ENCODE data around the gene COX15.
A peak's percentile ranks its signal among the peaks of the same experiment; 100 is the strongest.

The COX15 gene

DNA sequence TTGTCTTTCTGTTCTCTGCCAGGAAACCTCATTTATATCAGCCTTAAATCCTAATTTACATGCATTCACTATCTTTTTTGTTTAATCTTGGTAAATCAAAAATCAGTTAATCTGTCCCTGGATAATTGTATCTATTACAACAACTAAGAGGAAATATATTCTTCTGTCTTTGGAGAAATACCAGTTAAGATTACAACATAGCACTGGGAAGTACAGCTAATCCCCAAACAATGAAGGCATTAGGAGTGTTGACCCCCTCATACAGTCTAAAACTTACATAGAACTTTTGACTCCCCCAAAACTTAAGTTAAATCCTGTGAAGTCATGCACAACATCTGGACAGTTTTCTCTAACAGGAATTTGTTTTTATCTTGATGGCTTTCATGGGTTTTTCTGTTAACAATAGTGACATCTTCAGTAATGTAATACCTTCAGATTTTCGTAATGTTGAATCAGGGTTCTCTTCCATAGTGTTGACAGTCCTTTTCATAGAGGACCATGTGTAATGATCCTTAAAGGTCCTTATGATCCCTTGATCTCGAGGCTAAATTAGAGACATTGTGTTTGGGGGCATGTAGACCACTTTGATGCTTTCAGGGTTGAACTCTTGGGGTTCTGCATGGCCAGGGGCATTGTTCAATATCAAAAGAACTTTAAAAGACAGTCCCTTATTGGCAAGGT lies 26.4 kb upstream of the COX15 start:
- Histone ChIP-seq H3K36me3 (ENCODE audit: control insufficient read depth in 2 of 2, insufficient read depth in 1 of 2, low read length in 2 of 2) (peaks cover 14 to 61% of the 10 kb centered on the region in 2 experiments), H3K27ac (ENCODE audit: extremely low read depth, low read depth, low read length) (no peak overlapping the region), H3K9me3 (ENCODE audit: control insufficient read depth, insufficient read depth, low read depth, low read length) (no peaks in the 10 kb centered on the region), H3K4me1 (ENCODE audit: control insufficient read depth, insufficient read depth, low read length) (no peaks in the 10 kb centered on the region), H3K4me3 (ENCODE audit: low read depth, low read length) (no peak overlapping the region)
- ChIA-PET CTCF (no interaction called here), POLR2A (no interaction called here)
- no peak for TF ChIP-seq ZBTB10 (tag by site-specific recombination; IDR thresholded peaks at IDR 0.05)
- no peak for TF ChIP-seq ZNF843 (tag by site-specific recombination; IDR thresholded peaks at IDR 0.05)
- TF ChIP-seq, protein P1, sequence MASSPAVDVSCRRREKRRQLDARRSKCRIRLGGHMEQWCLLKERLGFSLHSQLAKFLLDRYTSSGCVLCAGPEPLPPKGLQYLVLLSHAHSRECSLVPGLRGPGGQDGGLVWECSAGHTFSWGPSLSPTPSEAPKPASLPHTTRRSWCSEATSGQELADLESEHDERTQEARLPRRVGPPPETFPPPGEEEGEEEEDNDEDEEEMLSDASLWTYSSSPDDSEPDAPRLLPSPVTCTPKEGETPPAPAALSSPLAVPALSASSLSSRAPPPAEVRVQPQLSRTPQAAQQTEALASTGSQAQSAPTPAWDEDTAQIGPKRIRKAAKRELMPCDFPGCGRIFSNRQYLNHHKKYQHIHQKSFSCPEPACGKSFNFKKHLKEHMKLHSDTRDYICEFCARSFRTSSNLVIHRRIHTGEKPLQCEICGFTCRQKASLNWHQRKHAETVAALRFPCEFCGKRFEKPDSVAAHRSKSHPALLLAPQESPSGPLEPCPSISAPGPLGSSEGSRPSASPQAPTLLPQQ (tag by site-specific recombination; IDR thresholded peaks at IDR 0.05), result no peak
- TF ChIP-seq ZNF37A (tag by site-specific recombination; IDR thresholded peaks at IDR 0.05), result no peak
- TF ChIP-seq KLF1 (tag by site-specific recombination; IDR thresholded peaks at IDR 0.05), result no peak
- no peak for TF ChIP-seq OVOL3 (tag by site-specific recombination; IDR thresholded peaks at IDR 0.05)
- no peak for TF ChIP-seq ZNF248 (tag by site-specific recombination; IDR thresholded peaks at IDR 0.05)

GRCh38 chr10:99756159-99756558 lies 24.2 kb upstream of the COX15 start:
- ChIA-PET CTCF (interaction anchor here (0.6 kb wide), 1 partner anchor 166 kb away, joined by 5 read pairs; no protein-coding TSS in a partner anchor), POLR2A (no interaction called here)
- no peaks in the 10 kb centered on the region for H3K4me1 ChIP-seq (ENCODE audit: control insufficient read depth, insufficient read depth, low read length)
- no peak overlapping the region for H3K27ac ChIP-seq (ENCODE audit: extremely low read depth, low read depth, low read length)
- H3K9me3 ChIP-seq (ENCODE audit: control insufficient read depth, insufficient read depth, low read depth, low read length), result no peaks in the 10 kb centered on the region
- H3K36me3 ChIP-seq (ENCODE audit: control insufficient read depth in 2 of 2, insufficient read depth in 1 of 2, low read length in 2 of 2), result peaks cover 28 to 81% of the 10 kb centered on the region in 2 experiments
- peak; percentile 75 for TF ChIP-seq SCRT2 (tag by site-specific recombination; IDR thresholded peaks at IDR 0.05)
- peak; percentile 75 for TF ChIP-seq SCRT1 (tag by site-specific recombination; IDR thresholded peaks at IDR 0.05; ENCODE audit: borderline replicate concordance)
- no peak for TF ChIP-seq ZNF585B (tag by site-specific recombination; IDR thresholded peaks at IDR 0.05)
- TF ChIP-seq ZNF549 (tag by site-specific recombination; IDR thresholded peaks at IDR 0.05), result no peak
- no peak overlapping the region for H3K4me3 ChIP-seq (ENCODE audit: low read depth, low read length)

DNA sequence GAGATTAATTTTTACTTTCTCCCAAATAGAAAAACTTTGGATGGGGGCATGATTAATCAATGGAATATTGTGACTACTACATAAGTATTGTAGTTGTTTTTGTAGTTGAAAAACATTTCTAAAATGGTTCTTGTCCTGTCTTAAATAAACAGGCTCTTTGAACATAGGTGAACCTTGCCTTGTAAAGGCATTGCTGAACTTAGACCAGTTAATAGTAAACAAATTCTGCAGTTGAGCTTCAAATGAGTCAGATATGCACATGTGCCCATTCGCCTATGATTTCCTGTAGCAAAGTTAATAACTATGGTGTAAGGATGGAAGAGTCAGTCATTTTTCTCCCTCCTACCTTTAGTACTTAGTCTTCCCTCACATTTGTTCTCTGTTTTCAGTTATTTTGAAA lies 22.7 kb upstream of the COX15 start:
- Histone ChIP-seq H3K4me3 (ENCODE audit: low read depth, low read length) (no peak overlapping the region), H3K4me1 (ENCODE audit: control insufficient read depth, insufficient read depth, low read length) (no peaks in the 10 kb centered on the region), H3K9me3 (ENCODE audit: control insufficient read depth, insufficient read depth, low read depth, low read length) (no peaks in the 10 kb centered on the region), H3K27ac (ENCODE audit: extremely low read depth, low read depth, low read length) (no peak overlapping the region), H3K36me3 (ENCODE audit: control insufficient read depth in 2 of 2, insufficient read depth in 1 of 2, low read length in 2 of 2) (peaks cover 41 to 84% of the 10 kb centered on the region in 2 experiments)
- TF ChIP-seq, protein P2, sequence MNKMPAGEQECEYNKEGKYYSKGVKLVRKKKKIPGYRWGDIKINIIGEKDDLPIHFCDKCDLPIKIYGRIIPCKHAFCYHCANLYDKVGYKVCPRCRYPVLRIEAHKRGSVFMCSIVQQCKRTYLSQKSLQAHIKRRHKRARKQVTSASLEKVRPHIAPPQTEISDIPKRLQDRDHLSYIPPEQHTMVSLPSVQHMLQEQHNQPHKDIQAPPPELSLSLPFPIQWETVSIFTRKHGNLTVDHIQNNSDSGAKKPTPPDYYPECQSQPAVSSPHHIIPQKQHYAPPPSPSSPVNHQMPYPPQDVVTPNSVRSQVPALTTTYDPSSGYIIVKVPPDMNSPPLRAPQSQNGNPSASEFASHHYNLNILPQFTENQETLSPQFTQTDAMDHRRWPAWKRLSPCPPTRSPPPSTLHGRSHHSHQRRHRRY (tag by site-specific recombination; IDR thresholded peaks at IDR 0.05), result no peak
- TF ChIP-seq ZNF792 (tag by site-specific recombination; IDR thresholded peaks at IDR 0.05) (no peak), ZNF560 (tag by site-specific recombination; IDR thresholded peaks at IDR 0.05; ENCODE audit: borderline replicate concordance) (no peak), ZSCAN23 (tag by site-specific recombination; IDR thresholded peaks at IDR 0.05) (no peak), KLF16 (tag by site-specific recombination; IDR thresholded peaks at IDR 0.05) (no peak), GLI4 (tag by site-specific recombination; IDR thresholded peaks at IDR 0.05) (no peak), ZNF23 (tag by site-specific recombination; IDR thresholded peaks at IDR 0.05; ENCODE audit: borderline replicate concordance) (no peak), PATZ1 (tag by site-specific recombination; IDR thresholded peaks at IDR 0.05) (no peak)
- ChIA-PET CTCF (interaction anchor here (0.6 to 1.1 kb wide), 2 partner anchors 22 to 91 kb away, joined by 3 read pairs; no protein-coding TSS in a partner anchor), POLR2A (no interaction called here)

Data from HEK293 (cell line).